Osteocyte (in vitro differentiated cells): ENCODE measurements around the gene NEK8. TPM values are rescaled to one million over a fixed set of nuclear protein-coding genes. Genes with fewer than 3 reads are reported as not detected.
"Not testable (repeated sequence)": the region's sequence is repeated elsewhere in the genome, so short reads cannot be mapped to it uniquely, and the experiment has no call there.

Experiments used
- DNase-seq: peaks from one replicate; pipeline ENCODE4 v3.0.0; 2021; ENCODE audit warnings: mixed read lengths; ENCODE audit not compliant: unreplicated experiment; ENCODE audit errors: extremely low spot score
- H3K27ac Mint-ChIP-seq: one replicate; pipeline ENCODE4 v1.8.0; 2021; ENCODE audit warnings: mild to moderate bottlenecking, mixed read lengths; ENCODE audit not compliant: unreplicated experiment
- H3K27me3 Mint-ChIP-seq: one replicate; pipeline ENCODE4 v1.8.0; 2021; ENCODE audit warnings: mixed read lengths; ENCODE audit not compliant: unreplicated experiment
- H3K36me3 Mint-ChIP-seq: one replicate; pipeline ENCODE4 v1.8.0; 2021; ENCODE audit warnings: mixed read lengths; ENCODE audit not compliant: unreplicated experiment
- H3K4me1 Mint-ChIP-seq: one replicate; pipeline ENCODE4 v1.8.0; 2021; ENCODE audit warnings: mixed read lengths; ENCODE audit not compliant: unreplicated experiment
- H3K4me3 Mint-ChIP-seq: one replicate; pipeline ENCODE4 v1.8.0; 2021; ENCODE audit warnings: mild to moderate bottlenecking, moderate library complexity, mixed read lengths; ENCODE audit not compliant: unreplicated experiment
- H3K9me3 Mint-ChIP-seq: one replicate; pipeline ENCODE4 v1.8.0; 2021; ENCODE audit warnings: mixed read lengths; ENCODE audit not compliant: unreplicated experiment
- total RNA-seq: library from RNA; stranded (reverse); gene quantifications from 2 replicates; pipeline ENCODE4 v1.2.1, GENCODE V29; 2021
- TF ChIP-seq, protein P1 (sequence below): fragments of 200-600 bp; sonication (generic); IDR thresholded peaks from 2 replicates; pipeline ENCODE4 v1.5.0; 2021; ENCODE audit warnings: antibody characterized with exemption, mild to moderate bottlenecking, moderate library complexity

Gene NEK8
- total RNA-seq, 1 donor from 2014 or later, result 9.9 TPM

DNA sequence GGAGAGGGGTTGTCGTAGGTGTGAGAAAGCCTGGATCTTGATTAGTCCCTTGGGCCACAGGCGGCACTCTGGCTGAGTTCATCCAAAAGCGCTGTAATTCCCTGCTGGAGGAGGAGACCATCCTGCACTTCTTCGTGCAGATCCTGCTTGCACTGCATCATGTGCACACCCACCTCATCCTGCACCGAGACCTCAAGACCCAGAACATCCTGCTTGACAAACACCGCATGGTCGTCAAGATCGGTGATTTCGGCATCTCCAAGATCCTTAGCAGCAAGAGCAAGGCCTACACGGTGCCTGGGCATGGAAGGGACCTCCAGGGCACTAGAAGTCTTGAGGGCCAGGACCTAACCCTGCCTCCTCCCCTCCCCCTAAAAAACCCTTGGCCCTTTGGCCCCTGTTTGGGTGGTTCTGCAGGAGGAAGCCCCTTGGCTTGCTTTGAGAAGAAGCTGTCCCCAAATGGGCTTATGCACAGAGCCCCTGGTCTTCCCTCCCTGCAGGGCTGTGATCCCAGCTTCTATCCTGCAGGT, 6.2 kb downstream of the NEK8 start:
- H3K4me3 Mint-ChIP-seq, result no peak overlapping the region
- no peaks in the 10 kb centered on the region for H3K4me1 Mint-ChIP-seq
- no peaks in the 10 kb centered on the region for H3K27me3 Mint-ChIP-seq
- TF ChIP-seq, protein P1, sequence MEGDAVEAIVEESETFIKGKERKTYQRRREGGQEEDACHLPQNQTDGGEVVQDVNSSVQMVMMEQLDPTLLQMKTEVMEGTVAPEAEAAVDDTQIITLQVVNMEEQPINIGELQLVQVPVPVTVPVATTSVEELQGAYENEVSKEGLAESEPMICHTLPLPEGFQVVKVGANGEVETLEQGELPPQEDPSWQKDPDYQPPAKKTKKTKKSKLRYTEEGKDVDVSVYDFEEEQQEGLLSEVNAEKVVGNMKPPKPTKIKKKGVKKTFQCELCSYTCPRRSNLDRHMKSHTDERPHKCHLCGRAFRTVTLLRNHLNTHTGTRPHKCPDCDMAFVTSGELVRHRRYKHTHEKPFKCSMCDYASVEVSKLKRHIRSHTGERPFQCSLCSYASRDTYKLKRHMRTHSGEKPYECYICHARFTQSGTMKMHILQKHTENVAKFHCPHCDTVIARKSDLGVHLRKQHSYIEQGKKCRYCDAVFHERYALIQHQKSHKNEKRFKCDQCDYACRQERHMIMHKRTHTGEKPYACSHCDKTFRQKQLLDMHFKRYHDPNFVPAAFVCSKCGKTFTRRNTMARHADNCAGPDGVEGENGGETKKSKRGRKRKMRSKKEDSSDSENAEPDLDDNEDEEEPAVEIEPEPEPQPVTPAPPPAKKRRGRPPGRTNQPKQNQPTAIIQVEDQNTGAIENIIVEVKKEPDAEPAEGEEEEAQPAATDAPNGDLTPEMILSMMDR, result no peak
- H3K9me3 Mint-ChIP-seq, result no peaks in the 10 kb centered on the region
- DNase-seq, result no peak
- H3K27ac Mint-ChIP-seq, result no peak overlapping the region
- peaks cover 2% of the 10 kb centered on the region for H3K36me3 Mint-ChIP-seq

DNA sequence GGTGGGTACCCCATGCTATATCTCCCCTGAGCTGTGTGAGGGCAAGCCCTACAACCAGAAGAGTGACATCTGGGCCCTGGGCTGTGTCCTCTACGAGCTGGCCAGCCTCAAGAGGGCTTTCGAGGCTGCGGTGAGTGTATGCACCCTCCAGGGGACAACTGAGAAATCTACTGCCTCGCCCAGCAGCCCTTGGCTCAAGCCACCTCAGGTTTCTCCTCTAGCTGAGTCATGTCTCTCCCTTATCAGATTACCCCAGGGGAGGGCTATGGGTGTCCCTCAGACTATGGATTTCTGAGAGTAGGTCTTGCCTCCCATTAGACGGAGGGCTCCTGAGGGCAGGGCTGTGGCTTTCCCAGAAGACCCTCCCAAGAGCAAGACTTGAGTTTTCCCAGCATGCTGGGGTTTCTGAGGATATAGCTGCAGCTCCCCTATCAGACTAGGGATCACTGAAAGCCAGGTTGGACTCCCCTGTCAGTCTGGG, 6.7 kb downstream of the NEK8 start:
- H3K4me3 Mint-ChIP-seq, result no peak overlapping the region
- H3K4me1 Mint-ChIP-seq, result no peaks in the 10 kb centered on the region
- H3K27ac Mint-ChIP-seq, result no peak overlapping the region
- no peaks in the 10 kb centered on the region for H3K9me3 Mint-ChIP-seq
- H3K36me3 Mint-ChIP-seq, result peaks cover 2% of the 10 kb centered on the region
- TF ChIP-seq, protein P1, result no peak
- no peaks in the 10 kb centered on the region for H3K27me3 Mint-ChIP-seq
- no peak for DNase-seq

DNA sequence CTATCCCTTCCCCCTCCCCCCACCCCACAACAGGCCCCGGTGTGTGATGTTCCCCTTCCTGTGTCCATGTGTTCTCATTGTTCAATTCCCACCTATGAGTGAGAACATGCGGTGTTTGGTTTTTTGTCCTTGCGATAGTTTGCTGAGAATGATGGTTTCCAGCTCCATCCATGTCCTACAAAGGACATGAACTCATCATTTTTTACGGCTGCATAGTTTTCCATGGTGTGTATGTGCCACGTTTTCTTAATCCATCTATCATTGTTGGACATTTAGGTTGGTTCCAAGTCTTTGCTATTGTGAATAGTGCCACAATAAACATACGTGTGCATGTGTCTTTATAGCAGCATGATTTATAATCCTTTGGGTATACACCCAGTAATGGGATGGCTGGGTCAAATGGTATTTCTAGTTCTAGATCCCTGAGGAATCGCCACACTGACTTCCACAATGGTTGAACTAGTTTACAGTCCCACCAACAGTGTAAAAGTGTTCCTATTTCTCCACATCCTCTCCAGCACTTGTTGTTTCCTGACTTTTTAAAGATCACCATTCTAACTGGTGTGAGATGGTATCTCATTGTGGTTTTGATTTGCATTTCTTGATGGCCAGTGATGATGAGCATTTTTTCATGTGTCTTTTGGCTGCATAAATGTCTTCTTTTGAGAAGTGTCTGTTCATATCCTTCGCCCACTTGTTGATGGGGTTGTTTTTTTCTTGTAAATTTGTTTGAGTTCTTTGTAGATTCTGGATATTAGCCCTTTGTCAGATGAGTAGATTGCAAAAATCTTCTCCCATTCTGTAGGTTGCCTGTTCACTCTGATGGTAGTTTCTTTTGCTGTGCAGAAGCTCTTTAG, 7.6 kb downstream of the NEK8 start:
- not testable (repeated sequence) for H3K27ac Mint-ChIP-seq, H3K36me3 Mint-ChIP-seq, H3K4me1 Mint-ChIP-seq, H3K27me3 Mint-ChIP-seq, H3K9me3 Mint-ChIP-seq, H3K4me3 Mint-ChIP-seq, DNase-seq

DNA sequence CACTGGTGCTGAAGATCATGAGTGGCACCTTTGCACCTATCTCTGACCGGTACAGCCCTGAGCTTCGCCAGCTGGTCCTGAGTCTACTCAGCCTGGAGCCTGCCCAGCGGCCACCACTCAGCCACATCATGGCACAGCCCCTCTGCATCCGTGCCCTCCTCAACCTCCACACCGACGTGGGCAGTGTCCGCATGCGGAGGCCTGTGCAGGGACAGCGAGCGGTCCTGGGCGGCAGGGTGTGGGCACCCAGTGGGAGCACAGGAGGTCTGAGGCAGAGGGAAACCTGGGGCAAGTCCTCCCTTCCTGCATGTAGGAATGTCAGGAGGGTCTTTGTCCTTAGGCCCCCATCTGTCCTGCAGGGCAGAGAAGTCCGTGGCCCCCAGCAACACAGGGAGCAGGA, 8.7 kb downstream of the NEK8 start:
- no peaks in the 10 kb centered on the region for H3K9me3 Mint-ChIP-seq
- peaks cover 2% of the 10 kb centered on the region for H3K36me3 Mint-ChIP-seq
- H3K4me3 Mint-ChIP-seq, result no peak overlapping the region
- peaks cover 6% of the 10 kb centered on the region for H3K4me1 Mint-ChIP-seq
- H3K27me3 Mint-ChIP-seq, result no peaks in the 10 kb centered on the region
- TF ChIP-seq, protein P1, result no peak
- no peak for DNase-seq
- H3K27ac Mint-ChIP-seq, result no peak overlapping the region

DNA sequence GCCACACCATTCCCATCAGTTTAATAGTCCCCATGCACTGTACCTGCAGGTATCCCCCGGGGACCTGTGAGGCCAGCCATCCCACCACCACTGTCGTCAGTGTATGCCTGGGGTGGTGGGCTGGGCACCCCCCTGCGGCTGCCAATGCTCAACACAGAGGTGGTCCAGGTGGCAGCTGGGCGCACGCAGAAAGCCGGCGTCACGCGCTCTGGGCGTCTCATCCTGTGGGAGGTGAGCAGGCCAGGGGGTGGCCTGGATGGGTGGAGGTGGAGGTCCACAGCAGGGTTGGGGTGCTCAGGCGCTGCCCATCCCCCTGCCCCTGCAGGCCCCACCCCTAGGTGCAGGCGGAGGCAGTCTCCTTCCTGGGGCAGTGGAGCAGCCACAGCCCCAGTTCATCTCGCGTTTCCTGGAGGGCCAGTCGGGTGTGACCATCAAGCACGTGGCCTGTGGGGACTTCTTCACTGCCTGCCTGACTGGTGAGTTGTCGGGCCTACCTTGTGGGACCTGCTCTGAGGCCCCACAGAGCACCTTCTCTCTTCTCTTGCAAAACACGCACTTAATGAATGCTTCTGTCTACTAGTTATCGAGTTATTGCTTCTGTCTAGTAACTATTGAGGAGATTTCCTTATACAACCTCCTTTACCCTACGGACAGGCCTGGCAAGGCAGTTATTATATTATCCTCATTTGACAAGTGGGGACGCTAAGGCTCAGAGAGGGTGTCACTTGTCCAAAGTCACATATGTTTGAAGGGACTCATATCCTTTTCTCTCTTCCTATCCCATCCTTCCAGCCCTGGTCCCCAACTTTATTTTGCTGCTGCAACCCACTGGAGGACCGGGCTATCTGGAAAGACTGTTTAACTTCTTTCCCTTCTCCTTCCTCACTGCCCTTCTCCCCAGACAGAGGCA, 9.4 kb downstream of the NEK8 start:
- DNase-seq, result no peak
- H3K27ac Mint-ChIP-seq, result no peak overlapping the region
- peaks cover 2% of the 10 kb centered on the region for H3K36me3 Mint-ChIP-seq
- H3K4me3 Mint-ChIP-seq, result no peak overlapping the region
- H3K9me3 Mint-ChIP-seq, result no peaks in the 10 kb centered on the region
- TF ChIP-seq, protein P1, result no peak
- no peaks in the 10 kb centered on the region for H3K27me3 Mint-ChIP-seq
- peaks cover 13% of the 10 kb centered on the region for H3K4me1 Mint-ChIP-seq
